A549 treated with DMSO at 1 μM for 4 hours (cell line): ENCODE data around the gene ADCY1. TPM values are rescaled to one million over a fixed set of nuclear protein-coding genes. Genes with fewer than 3 reads are reported as not detected.

Source experiments
- total RNA-seq: library from RNA; stranded (reverse); fragments of 200-300 nt; extraction: Qiagen RNA extraction; gene quantifications from 5 replicates; pipeline ENCODE4 v1.2.3, GENCODE V29; 2022; ENCODE audit warnings: low read depth

The ADCY1 gene
- total RNA-seq: 1.9 to 3.4 TPM (median 2.4 TPM) in 5 replicates

GRCh38 chr7:45573661-45574415, at the start of gene ADCY1:
Gene ADCY1 (plus strand): TSS chr7:45574368. CDS start chr7:45574544, 176 bp downstream.

